NCI-H1092 treated with DMSO at 0.1 percent for 48 hours (cell line): Measurements from ENCODE around the gene ANKRD1.
"Not testable (repeated sequence)": the region's sequence is repeated elsewhere in the genome, so short reads cannot be mapped to it uniquely, and the experiment has no call there.

ENCODE experiments used
- DNase-seq: peaks from one replicate; lab custom pipeline; 2025; lab: John Stamatoyannopoulos, UW

The ANKRD1 gene

GRCh38 chr10:90912174-90912573 is 8.7 kb downstream of the ANKRD1 start:
- DNase-seq: no peak

- DNase-seq: peak; percentile 45
Observed at GRCh38 chr10:90911133-90912051, 9.5 kb downstream of the ANKRD1 start.

GRCh38 chr10:90906596-90906995 is 14.3 kb downstream of the ANKRD1 start:
- DNase-seq: no peak

- no peak for DNase-seq
Observed at GRCh38 chr10:90905925-90906324, 15.0 kb downstream of the ANKRD1 start.

- not testable (repeated sequence) for DNase-seq
Observed at GRCh38 chr10:90896916-90897315, 24.0 kb downstream of the ANKRD1 start.

- no peak for DNase-seq
Observed at GRCh38 chr10:90893190-90893589, 27.7 kb downstream of the ANKRD1 start.

- DNase-seq: no peak
Observed at GRCh38 chr10:90890347-90890746, 30.5 kb downstream of the ANKRD1 start.

GRCh38 chr10:90889636-90890035 is 31.3 kb downstream of the ANKRD1 start:
- no peak for DNase-seq

GRCh38 chr10:90888387-90888786 is 32.5 kb downstream of the ANKRD1 start:
- DNase-seq: no peak

- DNase-seq: no peak
Observed at GRCh38 chr10:90887555-90887954, 33.3 kb downstream of the ANKRD1 start.

- DNase-seq: no peak
Observed at GRCh38 chr10:90885176-90885575, 35.7 kb downstream of the ANKRD1 start.

GRCh38 chr10:90884431-90884830 is 36.5 kb downstream of the ANKRD1 start:
- DNase-seq: no peak

- DNase-seq: not testable (repeated sequence)
Observed at GRCh38 chr10:90880059-90880719, 40.7 kb downstream of the ANKRD1 start.

GRCh38 chr10:90879062-90879461 is 41.8 kb downstream of the ANKRD1 start:
- no peak for DNase-seq

GRCh38 chr10:90872648-90873020 is 48.3 kb downstream of the ANKRD1 start:
- DNase-seq: no peak

GRCh38 chr10:90871766-90872647 is 48.9 kb downstream of the ANKRD1 start, which contains the start of gene RPP30:
RPP30 (plus strand) TSS chr10:90871974; CDS start chr10:90871987, 13 bp downstream.
- peak; percentile 67 for DNase-seq

GRCh38 chr10:90871279-90871765 is 49.6 kb downstream of the ANKRD1 start:
- DNase-seq: peak; percentile 10

- no peak for DNase-seq
Observed at GRCh38 chr10:90866050-90866598, 54.8 kb downstream of the ANKRD1 start.

GRCh38 chr10:90865401-90865800 is 55.5 kb downstream of the ANKRD1 start:
- DNase-seq: no peak

GRCh38 chr10:90862908-90863514 is 57.9 kb downstream of the ANKRD1 start:
- no peak for DNase-seq
